Measurements from ENCODE around the gene JMJD6.

GRCh38 chr17:76726231-76726775 is at the start of gene JMJD6:
- TF ChIP-seq GATA2 (IDR thresholded peaks at IDR 0.05; ENCODE audit: low read depth, low read length) = no peak; the same call in 1 of the 2 replicates
- no peak for TF ChIP-seq GATA3 (IDR thresholded peaks at IDR 0.05; ENCODE audit: low read depth, low read length)

All from SH-SY5Y (cell line).